Left colon (tissue), 2 donors: ENCODE results near the gene NME7. TPM values are rescaled to one million over a fixed set of nuclear protein-coding genes. Genes with fewer than 3 reads are reported as not detected.

Experiments
- ATAC-seq: fragments of 200-7000 bp; cut with Tn5 transposase; one replicate; pipeline ENCODE4 v1.9.1; 2020; ENCODE audit warnings: mild to moderate bottlenecking, moderate library complexity
- DNase-seq, 2 donors: peaks; one replicate each; pipeline ENCODE4 v3.0.0-alpha.2; 2020
- intact Hi-C, 2 donors: fragments of 100-400 bp; cut with DNase I in 1 of 2; cut with micrococcal nuclease in 1 of 2; formaldehyde crosslinking; loops; one replicate each; pipeline versions ENCODE4 v1.11.2 to v1.14.0; 2022; cut with DNase I, micrococcal nuclease
- total RNA-seq, 2 donors: library from RNA; stranded (reverse); fragmentation: NEBNext Ultra II Directional; extraction: Animal tissue kit (Norgen Biotek cat#: 25700); gene quantifications; one replicate each; pipeline ENCODE4 v1.2.1, GENCODE V29; 2021
- donor health status: DM: no; HTN: no; CAD: no.
- donor health status: DM: yes; HTN: yes; CAD: no.

Gene NME7
- total RNA-seq, 2 donors from 2014 or later = 3.5 to 5.5 TPM

DNA sequence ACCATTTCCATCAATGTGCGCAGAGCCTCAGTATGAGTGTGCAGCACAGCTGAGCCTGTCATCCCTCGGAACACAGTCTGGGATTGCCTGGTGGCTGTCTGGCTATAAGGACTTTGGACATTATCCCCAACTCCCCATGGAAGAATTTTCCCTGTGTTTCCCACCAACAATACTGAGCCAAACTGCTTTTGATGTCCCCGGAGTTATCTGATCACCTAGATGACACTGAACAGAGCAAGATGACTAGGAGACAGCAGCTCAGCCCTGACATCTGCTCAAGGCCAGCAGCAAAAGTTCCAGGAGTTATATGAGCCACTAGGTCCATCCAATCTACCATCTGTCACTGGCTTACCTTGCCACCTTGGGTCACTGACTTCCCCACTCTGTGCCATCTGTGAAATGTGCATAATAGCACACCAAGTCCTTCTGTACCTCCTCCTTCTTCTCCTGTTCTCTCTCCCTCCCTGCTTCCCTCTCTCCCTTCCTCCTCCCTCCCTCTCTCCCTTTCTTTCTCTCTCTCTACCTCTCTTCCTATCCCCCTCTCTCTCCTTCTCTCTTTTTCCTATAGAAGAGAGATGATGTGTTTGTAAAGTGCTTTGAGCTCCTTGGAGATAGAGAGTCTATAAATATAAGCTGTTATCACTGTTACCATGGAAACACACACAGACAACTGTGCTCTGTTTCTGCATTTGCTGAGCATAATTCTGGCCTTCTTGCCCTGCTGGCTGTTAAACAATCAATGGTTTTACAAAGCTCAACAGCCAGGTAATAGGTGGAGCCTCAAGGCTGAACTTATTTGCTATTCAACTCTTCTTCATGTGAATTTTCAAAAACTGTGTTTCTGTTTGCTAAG is 280.8 kb downstream of the NME7 start:
- intact Hi-C loops = no loop called here
- DNase-seq (no peak), ATAC-seq (peak; percentile 79)

- ATAC-seq = no peak
- DNase-seq = no peak
- intact Hi-C loops = no loop called here
Measured at GRCh38 chr1:169085911-169086310, 281.7 kb downstream of the NME7 start.

Other genes starting within 250 kb of the NME7 start
- 10 to 100 TPM; 18.5 to 26.9 TPM for gene BLZF1, start 398 bp upstream of the NME7 start, total RNA-seq
- under 1 TPM; 0.11 to 0.15 TPM for gene CCDC181, start 59.7 kb upstream of the NME7 start, total RNA-seq
- gene SLC19A2, start 118.1 kb upstream of the NME7 start, total RNA-seq = 1 to 10 TPM; 7.3 to 8.4 TPM
- gene F5, start 218.7 kb upstream of the NME7 start, total RNA-seq = 1 to 10 TPM; 1.2 TPM